B cell (primary cell): ENCODE results near the gene NUDT9.

ENCODE experiments used
- CTCF ChIP-seq: fragments of 200-600 bp; IDR thresholded peaks from one replicate; pipeline ENCODE4 v1.8.0; 2022; ENCODE audit warnings: antibody characterized with exemption, mild to moderate bottlenecking
- EZH2 ChIP-seq: IDR thresholded peaks from 2 replicates; pipeline ENCODE4 v1.6.1; 2012; ENCODE audit warnings: borderline replicate concordance, low read depth, mild to moderate bottlenecking, moderate library complexity, low read length; ENCODE audit not compliant: insufficient read depth, poor library complexity, severe bottlenecking

GRCh38 chr4:87462102-87462501 lies 39.7 kb downstream of the NUDT9 start:
- TF ChIP-seq CTCF (no peak), EZH2 (no peak)
